K562 (cell line): Measurements from ENCODE around the gene IGF2. TPM values are rescaled to one million over a fixed set of nuclear protein-coding genes. Genes with fewer than 3 reads are reported as not detected.

Source experiments
- ATAC-seq: fragments of 200-7000 bp; cut with Tn5 transposase; 3 replicates; pipeline ENCODE4 v1.9.1; 2020; ENCODE audit warnings: moderate library complexity
- BruUV-seq: library from RNA; stranded (reverse); fragments of 400-500 nt; replicated peaks from 2 replicates; lab custom pipeline; 2021; lab: Mats Ljungman, UMichigan
- CTCF ChIA-PET: fragments of 300-600 bp; formaldehyde crosslinking; extraction: SDS; loops from one replicate; lab custom pipeline; 2021; ENCODE audit warnings: low intra/inter-chr PET ratio; lab: Yijun Ruan, JAX
- POLR2A ChIA-PET: fragments of 300-600, 350-650 bp; sonication (Branson Sonifier 250); formaldehyde crosslinking; extraction: SDS; loops from one replicate; lab custom pipeline; 2021; ENCODE audit warnings: antibody characterized with exemption, inconsistent platforms; lab: Yijun Ruan, JAX
- DNase-seq, 4 experiments: peaks; one replicate each; pipeline versions ENCODE4 v3.0.0 to v3.0.0-alpha.2; 2011 to 2018; ENCODE audit warnings: low spot score in 3 of 4, mixed read lengths in 3 of 4; ENCODE audit errors: extremely low read depth in 1 of 4
- FAIRE-seq: peaks from 2 replicates; lab custom pipeline; 2011; peaks lifted over from hg19 to GRCh38; lab: Jason Lieb, UNC
- H2AFZ ChIP-seq: 2 replicates; pipeline ENCODE4 v1.6.0; 2011; ENCODE audit warnings: low read depth, low read length, control low read depth, inconsistent platforms
- H3K27ac ChIP-seq: fragments of 200-600 bp; 3 replicates; pipeline ENCODE4 v1.8.0; 2011; ENCODE audit warnings: low read depth, mild to moderate bottlenecking, control low read depth, inconsistent platforms, low read length, moderate library complexity, mixed read lengths; ENCODE audit errors: extremely low read depth
- H3K27me3 ChIP-seq, 2 experiments: fragments of 300-600 bp in 1 of 2; 2 replicates in 1 of 2; 3 replicates in 1 of 2; pipeline versions ENCODE4 v1.6.0 to v1.8.0; 2011; ENCODE audit warnings: inconsistent platforms in 2 of 2, low read length in 2 of 2, mild to moderate bottlenecking in 1 of 2, mixed read lengths in 1 of 2, moderate library complexity in 1 of 2; ENCODE audit not compliant: control insufficient read depth in 2 of 2, insufficient read depth in 2 of 2
- H3K36me3 ChIP-seq: fragments of 300-600 bp; 3 replicates; pipeline ENCODE4 v1.8.0; 2011; ENCODE audit warnings: mild to moderate bottlenecking, low read length, inconsistent platforms; ENCODE audit not compliant: control insufficient read depth, insufficient read depth
- H3K4me1 ChIP-seq, 2 experiments: fragments of 200-600 bp in 1 of 2; replicated peaks in 1 of 2; 2 replicates in 1 of 2; 3 replicates in 1 of 2; pipeline versions ENCODE4 v1.5.1 to v1.8.0; 2011; ENCODE audit warnings: inconsistent platforms in 2 of 2, low read length in 2 of 2, mild to moderate bottlenecking in 1 of 2, mixed read lengths in 1 of 2, moderate library complexity in 1 of 2; ENCODE audit not compliant: control insufficient read depth in 2 of 2, insufficient read depth in 2 of 2
- H3K4me2 ChIP-seq: 2 replicates; pipeline ENCODE4 v1.6.1; 2011; ENCODE audit warnings: low read length, control low read depth, inconsistent platforms, mixed read lengths; ENCODE audit not compliant: insufficient read depth
- H3K4me3 ChIP-seq: fragments of 200-600 bp; sonication (generic), shearing (Covaris generic); 2 replicates; pipeline ENCODE4 v1.5.1; 2016; ENCODE audit warnings: control low read depth, inconsistent platforms
- H3K79me2 ChIP-seq: fragments of 200-600 bp; 3 replicates; pipeline ENCODE4 v1.8.0; 2011; ENCODE audit warnings: low read length, inconsistent platforms; ENCODE audit not compliant: control insufficient read depth, insufficient read depth
- H3K9ac ChIP-seq, 2 experiments: 2 replicates each; pipeline versions ENCODE4 v1.6.0 to v1.6.1; 2011; ENCODE audit warnings: low read depth in 2 of 2, low read length in 2 of 2, control low read depth in 1 of 2, inconsistent platforms in 1 of 2, mild to moderate bottlenecking in 1 of 2, mixed read lengths in 1 of 2; ENCODE audit not compliant: insufficient read depth in 1 of 2
- H3K9me1 ChIP-seq: one replicate; pipeline ENCODE4 v1.6.0; 2011; ENCODE audit warnings: inconsistent platforms, mild to moderate bottlenecking, low read length, moderate library complexity; ENCODE audit not compliant: control insufficient read depth, insufficient read depth
- H3K9me3 ChIP-seq: replicated peaks from 2 replicates; pipeline ENCODE4 v1.5.1; 2011; ENCODE audit warnings: low read depth, low read length, inconsistent platforms; ENCODE audit not compliant: control insufficient read depth, insufficient read depth
- H4K20me1 ChIP-seq: replicated peaks from 2 replicates; pipeline ENCODE4 v1.6.1; 2011; ENCODE audit warnings: low read length, inconsistent platforms, mixed read lengths; ENCODE audit not compliant: control insufficient read depth, insufficient read depth
- CHCHD3 ChIP-seq: fragments of 250-450 bp; sonication (Bioruptor Pico); IDR thresholded peaks from 2 replicates; pipeline ENCODE4 v2.1.2; 2022; ENCODE audit warnings: mild to moderate bottlenecking
- DPF2 ChIP-seq: fragments of 450-650 bp; IDR thresholded peaks from 2 replicates; pipeline ENCODE4 v1.6.1; 2016
- E2F6 ChIP-seq, 2 experiments: IDR thresholded peaks; 2 replicates each; pipeline ENCODE4 v1.6.1; 2011; ENCODE audit warnings: borderline replicate concordance in 1 of 2, control low read depth in 1 of 2, low read depth in 1 of 2, low read length in 1 of 2, mild to moderate bottlenecking in 1 of 2, mixed read lengths in 1 of 2, moderate library complexity in 1 of 2; ENCODE audit not compliant: insufficient read depth in 1 of 2, insufficient read length in 1 of 2, poor library complexity in 1 of 2, severe bottlenecking in 1 of 2; ENCODE audit errors: extremely low read depth in 1 of 2
- ELK3 ChIP-seq: fragments of 450-650 bp; formaldehyde crosslinking; IDR thresholded peaks from 2 replicates; pipeline ENCODE4 v1.4.0; 2020; ENCODE audit warnings: mild to moderate bottlenecking
- EZH2 ChIP-seq: IDR thresholded peaks from 2 replicates; pipeline ENCODE4 v1.6.1; 2012; ENCODE audit warnings: low read depth, mild to moderate bottlenecking, inconsistent platforms, low read length, borderline replicate concordance
- PBX2 ChIP-seq, 2 experiments: IDR thresholded peaks in 1 of 2; conservative IDR thresholded peaks in 1 of 2; 2 replicates each; pipeline ENCODE4 v1.6.1; 2016; ENCODE audit warnings: low read depth in 2 of 2, mild to moderate bottlenecking in 1 of 2, missing compliant biosample characterization in 1 of 2, missing genetic modification characterization in 1 of 2, moderate library complexity in 1 of 2
- RBM15 ChIP-seq: fragments of 200-400 bp; formaldehyde crosslinking; IDR thresholded peaks from 2 replicates; pipeline ENCODE4 v1.6.1; 2018; ENCODE audit warnings: mild to moderate bottlenecking, low read length, moderate library complexity; ENCODE audit not compliant: insufficient read depth
- THAP7 ChIP-seq: fragments of 250-450 bp; sonication (Bioruptor Pico); IDR thresholded peaks from 2 replicates; pipeline ENCODE4 v1.5.0; 2021
- ZBTB26 ChIP-seq: fragments of 450-650 bp; formaldehyde crosslinking; IDR thresholded peaks from 2 replicates; pipeline ENCODE4 v1.4.0; 2022; ENCODE audit warnings: missing genetic modification characterization
- ZNF512 ChIP-seq: IDR thresholded peaks from 2 replicates; pipeline ENCODE4 v1.6.1; 2016; ENCODE audit warnings: missing genetic modification characterization, missing compliant biosample characterization
- ZSCAN29 ChIP-seq: fragments of 450-650 bp; IDR thresholded peaks from 2 replicates; pipeline ENCODE4 v1.6.1; 2017
- WGBS: fragments of 100-300 bp; shearing (Covaris generic); methylation state at CpG from one replicate; pipeline ENCODE4 v1.1.6; 2016; ENCODE audit warnings: low coverage, mixed read lengths; ENCODE audit not compliant: insufficient coverage; ENCODE audit errors: missing lambda C conversion rate; 5-methylcytosine and 5-hydroxymethylcytosine counted together
- in situ Hi-C: fragments of 300-500 bp; cut with MboI; formaldehyde crosslinking; loops from 4 replicates; pipeline ENCODE4 v1.15.0; 2018; ENCODE audit warnings: inconsistent platforms, mixed read lengths
- intact Hi-C: fragments of 100-400 bp; cut with micrococcal nuclease; formaldehyde crosslinking; loops from 2 replicates; pipeline ENCODE4 v1.14.2; 2022
- polyA plus RNA-seq, 8 experiments: library from polyadenylated mRNA; depleted of rRNA in 4 of 8; stranded (reverse) in 5 of 8; unstranded in 3 of 8; fragments of >200 nt; fragmentation: Nextera tagmentation in 2 of 8; fragmentation: Illumina TruSeq in 1 of 8; extraction: Ambion mirVana in 2 of 8; extraction: Trizol in 1 of 8; gene quantifications; 2 replicates each; pipeline versions ENCODE4 v1.2.1 to v1.2.3, GENCODE V29; 2011 to 2014; ENCODE audit warnings: inconsistent platforms in 1 of 8, missing spikeins in 1 of 8
- total RNA-seq, 7 experiments: library from RNA; depleted of rRNA in 6 of 7; stranded (reverse); fragments of >200 nt in 6 of 7; fragmentation: Illumina TruSeq in 2 of 7; extraction: Trizol in 2 of 7; gene quantifications; 2 replicates each; pipeline versions ENCODE4 v1.2.1 to v1.2.3, GENCODE V29; 2011 to 2021; ENCODE audit warnings: low replicate concordance in 1 of 7

Gene IGF2
- total and polyA plus RNA-seq, 9 of the 15 experiments (the other 6 are each of a cell fraction or from before 2014, with no cell fraction given) = 0.16 TPM; not detected in 8

GRCh38 chr11:2113776-2114175 is 25.4 kb downstream of the IGF2 start (continued):
- no peak for TF ChIP-seq ELK3 (CRISPR knock-in tag)
- TF ChIP-seq, all 486 proteins: peak for 0

- peaks cover 3% of the 10 kb centered on the region; the same call in 1 of the 2 replicates for H4K20me1 ChIP-seq
- H3K9me3 ChIP-seq = no peaks in the 10 kb centered on the region
- no peaks in the 10 kb centered on the region for H3K9me1 ChIP-seq
- no peak overlapping the region for H3K27ac ChIP-seq
- H3K36me3 ChIP-seq = no peaks in the 10 kb centered on the region
- H3K4me3 ChIP-seq = no peak overlapping the region
- peaks cover 0 to 11% of the 10 kb centered on the region in 2 experiments; a peak in 1 of 5 replicates for H3K4me1 ChIP-seq
- BruUV-seq = no TSS peak
- H3K79me2 ChIP-seq = no peaks in the 10 kb centered on the region
- no peak overlapping the region for H3K9ac ChIP-seq
- ATAC-seq (no peak), FAIRE-seq (no peak), DNase-seq (no peak)
- in situ Hi-C loops = no loop called here
- POLR2A ChIA-PET = interaction anchor here (0.6 kb wide), 1 partner anchor 177 kb away, joined by 3 read pairs; no protein-coding TSS in a partner anchor
- CTCF ChIA-PET = no interaction called here
- H3K4me2 ChIP-seq = no peak overlapping the region
- no peak overlapping the region for H2AFZ ChIP-seq
- 13% methylated on average over 12 of the region's 12 CpGs for WGBS
- peaks cover 7 to 50% of the 10 kb centered on the region in 2 experiments; a peak in 3 of 5 replicates for H3K27me3 ChIP-seq
- intact Hi-C loops = no loop called here
- TF ChIP-seq DPF2 (no peak), THAP7 (CRISPR knock-in tag) (no peak), ZNF512 (tag) (no peak), RBM15 (no peak), ZBTB26 (no peak), E2F6 (IDR thresholded peaks at IDR 0.05; ENCODE audit: borderline replicate concordance in 1 of 2, extremely low read depth in 1 of 2, insufficient read depth in 1 of 2, insufficient read length in 1 of 2, low read depth in 1 of 2, low read length in 1 of 2, poor library complexity in 1 of 2, severe bottlenecking in 1 of 2) (no peak), EZH2 (no peak), ZSCAN29 (no peak), CHCHD3 (CRISPR knock-in tag) (no peak), PBX2 (CRISPR knock-in tag; IDR thresholded peaks at IDR 0.05; ENCODE audit: low read depth) (no peak), PBX2 (tag; conservative IDR thresholded peaks at IDR 0.05; ENCODE audit: low read depth) (no peak)
Measured at GRCh38 chr11:2110521-2110920, 28.7 kb downstream of the IGF2 start.
